Natural killer cell (primary cell): ENCODE data around the gene TINAGL1. TPM values are rescaled to one million over a fixed set of nuclear protein-coding genes. Genes with fewer than 3 reads are reported as not detected.

Experiments
- total RNA-seq, 4 donors: library from RNA; stranded (reverse); fragments of 120-200 nt in 1 of 4; gene quantifications; one replicate each; pipeline versions ENCODE4 v1.2.3 to v1.2.4, GENCODE V29; 2013 to 2022

The TINAGL1 gene
- total RNA-seq, 3 donors from 2014 or later (not counting 1 experiment from before 2014, with no cell fraction given): not detected

Other genes with a start within 250 kb of the TINAGL1 start
- not detected for gene FABP3, start 203.4 kb upstream of the TINAGL1 start, total RNA-seq
- gene SERINC2, start 163.3 kb upstream of the TINAGL1 start, total RNA-seq: 1 to 10 TPM in 1 of 3 donors, under 1 TPM in 2; 0.25 to 1.1 (median 0.40) TPM
- not detected for gene HCRTR1, start 41.2 kb downstream of the TINAGL1 start, total RNA-seq
- 10 to 100 TPM; 48.9 to 62.8 (median 49.9) TPM for gene PEF1, start 68.4 kb downstream of the TINAGL1 start, total RNA-seq
- gene COL16A1, start 127.5 kb downstream of the TINAGL1 start, total RNA-seq: under 1 TPM in 1 of 3 donors, not detected in 2; 0.14 TPM
- gene ADGRB2, start 187.8 kb downstream of the TINAGL1 start, total RNA-seq: 10 to 100 TPM in 2 of 3 donors, 1 to 10 TPM in 1; 7.6 to 19.9 (median 12.8) TPM
- under 1 TPM in 2 of 3 donors, not detected in 1; 0.54 to 0.68 TPM for gene SPOCD1, start 239.5 kb downstream of the TINAGL1 start, total RNA-seq